ENCODE results near the gene SYNE2.
"Not testable (repeated sequence)": the region's sequence is repeated elsewhere in the genome, so short reads cannot be mapped to it uniquely, and the experiment has no call there.

SYNE2 gene

GRCh38 chr14:63966407-63966806 lies 113.6 kb downstream of the SYNE2 start:
- DNase-seq: no peak

- DNase-seq: no peak
Measured at GRCh38 chr14:63972323-63972932, 119.6 kb downstream of the SYNE2 start.

- DNase-seq: no peak
Measured at GRCh38 chr14:63974176-63974575, 121.4 kb downstream of the SYNE2 start.

- DNase-seq: no peak
Measured at GRCh38 chr14:63981569-63981968, 128.8 kb downstream of the SYNE2 start.

- DNase-seq: no peak
Measured at GRCh38 chr14:63982156-63982555, 129.4 kb downstream of the SYNE2 start.

GRCh38 chr14:63982629-63983028 lies 129.8 kb downstream of the SYNE2 start:
- no peak for DNase-seq

GRCh38 chr14:63986789-63987533 lies 134.2 kb downstream of the SYNE2 start:
- DNase-seq: no peak

- no peak for DNase-seq
Measured at GRCh38 chr14:63988579-63988978, 135.8 kb downstream of the SYNE2 start.

- DNase-seq: no peak
Measured at GRCh38 chr14:63991833-63992232, 139.0 kb downstream of the SYNE2 start.

GRCh38 chr14:63992858-63993257 lies 140.1 kb downstream of the SYNE2 start:
- no peak for DNase-seq

- no peak for DNase-seq
Measured at GRCh38 chr14:63993992-63994391, 141.2 kb downstream of the SYNE2 start.

GRCh38 chr14:63995285-63995684 lies 142.5 kb downstream of the SYNE2 start:
- no peak for DNase-seq

GRCh38 chr14:63996016-63996415 lies 143.2 kb downstream of the SYNE2 start:
- no peak for DNase-seq

- DNase-seq: no peak
Measured at GRCh38 chr14:63996625-63997220, 143.9 kb downstream of the SYNE2 start.

- no peak for DNase-seq
Measured at GRCh38 chr14:64000749-64001148, 147.9 kb downstream of the SYNE2 start.

- no peak for DNase-seq
Measured at GRCh38 chr14:64005822-64006221, 153.0 kb downstream of the SYNE2 start.

- DNase-seq: no peak
Measured at GRCh38 chr14:64008016-64008415, 155.2 kb downstream of the SYNE2 start.

GRCh38 chr14:64012003-64012402 lies 159.2 kb downstream of the SYNE2 start:
- no peak for DNase-seq

GRCh38 chr14:64012720-64013119 lies 159.9 kb downstream of the SYNE2 start:
- DNase-seq: no peak

GRCh38 chr14:64025479-64025878 lies 172.7 kb downstream of the SYNE2 start:
- no peak for DNase-seq

GRCh38 chr14:64026600-64026999 lies 173.8 kb downstream of the SYNE2 start:
- DNase-seq: no peak

GRCh38 chr14:64035143-64035542 lies 182.3 kb downstream of the SYNE2 start:
- DNase-seq: no peak

GRCh38 chr14:64037869-64038745 lies 185.3 kb downstream of the SYNE2 start:
- DNase-seq: not testable (repeated sequence)
